GM19395 (cell line): ENCODE measurements around the gene HBB.

Experiments used
- ATAC-seq: cut with Tn5 transposase; IDR thresholded peaks from one replicate; pipeline ENCODE4 v1.9.1; 2021; ENCODE audit warnings: mild to moderate bottlenecking, moderate library complexity; ENCODE audit not compliant: unreplicated experiment

HBB gene

DNA sequence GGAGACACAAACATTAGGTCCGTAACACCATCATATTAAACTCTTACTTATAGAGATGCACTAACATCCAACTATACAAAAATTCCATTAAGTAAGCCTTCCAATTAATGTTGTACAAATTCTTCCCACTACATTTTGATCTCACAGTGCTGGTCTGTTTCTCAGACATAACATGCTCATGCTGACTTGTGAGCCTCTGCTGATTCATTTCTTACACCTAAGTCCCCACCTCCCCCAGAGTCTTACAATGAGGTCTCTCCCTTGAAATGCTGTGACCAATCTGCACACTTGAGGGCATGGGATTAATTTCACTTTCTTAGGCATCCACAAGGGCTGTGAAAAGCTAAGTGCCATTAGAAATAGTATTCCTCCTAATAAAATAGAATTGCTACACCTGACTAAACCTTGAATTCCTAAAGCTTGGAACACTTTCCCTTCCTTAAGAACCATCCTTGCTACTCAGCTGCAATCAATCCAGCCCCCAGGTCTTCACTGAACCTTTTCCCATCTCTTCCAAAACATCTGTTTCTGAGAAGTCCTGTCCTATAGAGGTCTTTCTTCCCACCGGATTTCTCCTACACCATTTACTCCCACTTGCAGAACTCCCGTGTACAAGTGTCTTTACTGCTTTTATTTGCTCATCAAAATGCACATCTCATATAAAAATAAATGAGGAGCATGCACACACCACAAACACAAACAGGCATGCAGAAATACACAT is 20.8 kb upstream of the HBB start:
- ATAC-seq = no peak

DNA sequence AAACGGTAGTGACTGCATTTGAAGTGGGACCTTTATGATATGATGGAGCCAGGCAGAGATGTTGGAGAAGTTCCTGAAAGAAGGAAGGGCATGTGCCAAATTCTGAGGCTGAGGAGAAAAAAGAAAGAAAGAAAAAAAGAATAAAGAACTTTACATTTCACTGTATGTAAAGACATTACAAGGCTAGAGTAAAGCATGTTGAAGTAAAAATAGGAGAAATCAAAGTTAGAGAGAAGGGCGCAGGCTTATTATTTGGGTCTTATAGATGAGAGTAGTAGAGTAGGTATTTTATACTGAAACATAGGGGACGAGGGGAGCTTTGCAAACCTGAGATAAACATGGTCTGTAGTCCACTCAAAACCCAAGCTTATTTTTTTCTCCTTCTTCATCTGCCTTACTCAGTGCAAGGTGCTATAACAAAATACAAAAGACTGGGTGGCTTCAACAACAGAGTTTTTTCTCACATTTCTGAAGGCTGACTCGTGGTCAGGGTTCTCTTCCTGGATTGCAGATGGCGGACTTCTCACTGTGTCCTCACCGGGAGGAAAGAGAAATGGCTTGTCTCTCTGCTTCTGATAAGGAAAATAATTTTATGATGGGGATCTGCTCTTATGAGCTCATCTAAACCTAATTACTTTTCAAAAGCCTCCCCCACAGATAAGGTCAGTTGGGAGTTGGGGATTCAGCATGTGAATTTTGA is 20.1 kb upstream of the HBB start:
- no peak for ATAC-seq

DNA sequence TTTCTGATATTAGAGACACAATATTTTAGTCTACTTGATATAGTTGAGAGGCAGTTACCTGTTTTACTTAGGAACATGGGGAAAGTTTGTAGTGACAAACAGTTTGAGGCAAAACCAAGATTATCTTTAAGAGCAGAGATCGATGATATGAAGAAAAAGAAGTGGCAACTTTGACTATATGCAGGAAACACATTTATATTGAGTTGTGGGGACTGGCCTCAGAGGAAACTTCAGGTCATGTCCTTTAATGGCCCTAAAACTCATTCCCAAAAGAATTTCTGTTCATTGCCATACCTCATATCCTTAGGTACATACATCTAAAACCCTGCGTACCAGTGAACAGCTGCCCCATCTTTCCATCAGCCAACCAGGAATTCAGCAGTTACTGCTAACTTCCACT is 18.3 kb upstream of the HBB start:
- ATAC-seq = no peak

DNA sequence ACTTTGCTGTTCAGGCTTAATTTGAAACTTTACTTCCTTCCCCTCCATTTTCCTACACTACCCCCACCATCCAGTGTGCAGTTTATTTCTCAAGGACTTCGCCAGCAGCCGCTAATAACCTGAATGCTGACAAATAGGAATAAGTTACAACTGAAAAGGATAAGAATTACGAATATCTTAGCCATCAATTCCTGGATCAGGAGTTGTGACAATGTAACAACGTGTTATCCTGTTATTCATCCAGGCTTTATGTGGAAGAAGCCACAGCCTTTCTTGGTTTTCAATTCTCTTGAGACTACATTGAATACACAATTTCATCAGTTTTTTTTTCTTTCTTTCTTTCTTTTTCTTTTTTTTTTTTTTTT is 16.9 kb upstream of the HBB start:
- ATAC-seq = no peak

DNA sequence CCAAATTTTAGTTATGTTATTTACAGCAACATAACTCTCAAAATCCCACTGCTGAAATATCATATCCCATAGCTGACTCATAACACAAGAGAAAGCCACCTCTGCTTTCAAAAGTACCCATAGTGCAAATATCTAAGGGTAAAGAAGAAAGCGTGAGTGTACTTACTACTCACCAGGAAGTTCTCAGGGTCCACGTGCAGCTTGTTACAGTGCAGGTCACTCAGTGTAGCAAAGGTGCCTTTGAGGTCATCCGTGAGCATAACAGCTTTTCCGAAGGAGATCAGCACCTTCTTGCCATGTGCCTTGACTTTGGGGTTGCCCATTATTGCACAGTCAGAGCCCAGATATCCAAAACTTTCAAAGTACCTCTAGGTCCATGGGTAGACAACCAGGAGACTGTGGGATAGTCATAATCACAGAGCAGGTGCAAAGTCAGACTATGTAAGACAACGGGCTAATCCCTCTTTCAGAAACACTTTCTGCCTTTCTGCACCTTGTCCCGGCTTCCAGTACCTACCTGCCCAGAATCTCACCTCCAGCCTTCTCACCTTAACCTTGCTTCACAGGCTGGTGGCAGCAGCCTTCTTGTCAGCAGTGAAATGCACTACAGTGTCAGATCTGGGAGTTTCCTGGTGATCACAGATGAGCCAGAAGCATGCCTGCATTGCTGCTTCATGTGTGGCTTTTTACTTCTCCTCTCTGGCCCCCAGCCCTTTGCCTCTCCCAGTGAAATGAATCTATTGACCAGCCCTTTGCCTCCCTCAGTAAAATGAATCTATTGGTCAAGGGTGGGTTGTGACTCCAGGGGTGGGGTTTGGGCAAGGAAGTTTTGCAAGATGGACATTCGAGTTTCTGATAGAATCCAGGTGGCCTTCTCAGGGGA is 16.3 kb upstream of the HBB start:
- peak; percentile 66 for ATAC-seq

DNA sequence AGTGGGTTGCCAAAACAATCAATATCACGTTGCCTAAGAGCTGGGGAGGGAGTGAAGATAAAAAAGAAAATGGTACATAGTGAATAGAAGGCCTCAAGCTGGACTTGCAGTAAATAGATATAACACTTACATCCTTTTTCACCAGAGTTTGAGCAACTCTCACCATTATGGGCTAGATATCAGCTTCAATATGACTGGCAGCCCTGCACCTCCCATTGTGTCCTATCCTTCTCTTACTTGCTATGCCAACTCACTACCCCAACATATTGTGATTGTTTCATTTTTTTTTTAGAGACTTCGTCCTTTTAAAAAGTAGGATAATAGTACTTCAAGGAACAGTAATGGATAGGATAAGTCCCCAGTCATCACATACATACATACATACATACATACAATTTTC is 15.3 kb upstream of the HBB start:
- no peak for ATAC-seq

DNA sequence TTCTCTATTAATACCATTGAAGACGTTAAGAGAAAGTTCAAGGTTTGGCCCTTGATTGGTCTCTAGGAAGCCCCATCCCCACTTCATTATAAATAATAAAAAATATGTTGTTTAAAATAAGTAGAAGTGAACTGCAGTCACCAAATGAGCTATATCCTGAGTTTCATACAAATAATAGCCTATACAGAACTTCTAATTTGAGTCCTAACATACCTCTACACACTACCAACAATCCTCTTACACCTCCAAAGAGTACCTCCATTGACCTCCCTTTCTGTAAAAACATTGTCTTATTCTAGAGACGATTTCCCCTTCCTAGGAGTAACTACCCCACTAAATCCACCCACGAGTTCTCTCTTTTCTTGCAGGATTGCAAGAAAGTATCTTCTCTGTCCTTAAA is 14.6 kb upstream of the HBB start:
- no peak for ATAC-seq

DNA sequence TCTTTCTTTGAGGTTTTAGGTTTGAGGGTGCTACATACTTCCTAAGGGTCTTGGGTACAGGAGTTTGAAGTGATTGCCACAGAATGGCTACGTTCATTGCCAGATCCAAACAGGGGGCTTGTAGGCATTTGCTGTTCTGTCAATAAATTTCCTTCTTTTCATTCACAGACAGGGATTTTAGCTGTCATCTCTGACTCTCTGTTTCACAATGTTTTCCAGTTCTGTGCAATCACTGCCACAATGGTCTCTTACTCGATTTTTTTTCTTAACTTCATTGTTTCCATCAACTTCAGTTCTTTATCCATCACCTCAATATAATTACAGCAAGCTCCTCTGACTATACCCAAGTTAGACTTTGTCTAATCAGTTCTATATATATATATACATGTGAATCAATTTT is 13.6 kb upstream of the HBB start:
- no peak for ATAC-seq

DNA sequence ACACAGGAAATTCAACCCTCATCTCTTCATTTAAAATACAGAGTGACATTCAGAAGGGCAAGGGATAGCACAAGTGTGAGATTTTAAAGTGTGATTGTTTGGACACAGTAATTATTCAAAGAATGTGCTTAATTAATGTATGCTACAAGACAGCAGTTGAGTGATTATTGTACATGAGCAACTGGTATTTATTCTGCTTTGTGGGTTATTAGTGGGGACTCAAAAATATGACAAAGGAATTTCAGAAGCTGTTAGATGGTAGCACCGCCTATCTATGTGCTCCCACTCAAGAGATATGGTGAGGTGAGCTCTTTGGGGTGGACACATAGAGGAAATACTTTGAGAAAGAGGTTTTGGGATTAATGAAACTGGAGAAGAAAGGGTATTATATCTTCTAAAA is 13.2 kb upstream of the HBB start:
- no peak for ATAC-seq

DNA sequence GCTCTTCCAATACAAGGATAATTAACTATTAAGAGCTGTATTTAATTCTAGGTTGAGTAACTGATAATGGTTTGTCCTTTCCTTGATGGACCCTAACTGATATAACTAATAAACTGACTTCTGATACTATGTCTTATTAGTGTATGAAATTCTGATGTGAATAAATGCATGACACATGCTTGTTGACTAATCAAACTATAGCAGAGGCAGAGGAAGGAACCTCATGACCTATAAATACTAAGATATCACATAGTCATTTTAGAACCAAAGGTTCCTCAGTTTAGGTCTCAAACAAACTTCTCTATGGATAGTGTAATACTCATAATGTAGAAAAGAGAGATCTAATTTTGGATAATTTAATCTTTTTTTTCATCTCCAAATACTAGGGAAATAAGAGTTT is 12.2 kb upstream of the HBB start:
- no peak for ATAC-seq

DNA sequence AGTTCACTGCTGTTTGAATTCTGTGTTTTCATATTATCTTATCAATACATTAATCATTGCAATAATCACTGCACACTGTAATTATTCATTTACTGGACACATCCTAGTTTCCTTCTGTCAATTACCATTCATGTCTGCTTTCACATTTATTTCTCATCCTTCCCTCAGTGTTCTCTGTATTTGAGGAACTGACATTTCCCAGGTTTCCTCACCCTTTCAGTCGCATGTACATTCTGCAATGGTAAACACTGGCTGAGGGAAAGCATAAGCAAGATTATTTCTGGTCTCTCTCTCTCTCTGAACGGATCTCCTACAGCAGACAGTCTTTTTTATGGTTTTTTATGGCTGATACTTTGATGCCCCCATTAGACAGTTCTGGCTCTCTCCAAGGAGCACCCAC is 11.6 kb upstream of the HBB start:
- ATAC-seq = no peak

DNA sequence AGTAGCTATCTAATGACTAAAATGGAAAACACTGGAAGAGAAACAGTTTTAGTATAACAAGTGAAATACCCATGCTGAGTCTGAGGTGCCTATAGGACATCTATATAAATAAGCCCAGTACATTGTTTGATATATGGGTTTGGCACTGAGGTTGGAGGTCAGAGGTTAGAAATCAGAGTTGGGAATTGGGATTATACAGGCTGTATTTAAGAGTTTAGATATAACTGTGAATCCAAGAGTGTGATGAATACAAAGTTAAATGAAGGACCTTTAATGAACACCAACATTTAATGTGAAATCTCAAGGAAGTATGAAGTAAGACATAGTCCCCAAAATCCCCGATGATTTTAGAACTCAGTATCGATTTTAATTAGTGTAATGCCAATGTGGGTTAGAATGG is 10.5 kb upstream of the HBB start:
- ATAC-seq = no peak

DNA sequence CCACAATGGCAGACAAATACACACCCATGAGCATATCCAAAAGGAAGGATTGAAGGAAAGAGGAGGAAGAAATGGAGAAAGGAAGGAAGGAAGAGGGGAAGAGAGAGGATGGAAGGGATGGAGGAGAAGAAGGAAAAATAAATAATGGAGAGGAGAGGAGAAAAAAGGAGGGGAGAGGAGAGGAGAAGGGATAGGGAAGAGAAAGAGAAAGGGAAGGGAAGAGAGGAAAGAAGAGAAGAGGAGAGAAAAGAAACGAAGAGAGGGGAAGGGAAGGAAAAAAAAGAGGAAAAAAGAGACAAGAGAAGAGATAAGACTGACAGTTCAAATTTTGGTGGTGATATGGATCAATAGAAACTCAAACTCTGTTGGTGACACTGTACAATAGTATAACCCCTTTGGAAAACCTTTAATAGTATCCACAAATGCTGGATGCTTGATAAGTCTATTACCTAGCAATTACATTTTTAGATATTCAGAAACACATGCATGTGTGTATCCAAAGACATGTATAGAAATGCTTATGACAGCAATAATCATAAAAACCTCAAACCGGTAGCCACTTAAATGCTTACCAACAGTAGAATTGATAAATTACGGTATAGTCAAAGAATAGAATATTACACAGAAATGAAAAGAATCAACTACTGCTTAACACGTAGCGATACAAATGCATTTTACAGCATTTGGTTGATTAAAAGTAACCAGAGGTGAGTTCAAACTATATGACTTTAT is 8.7 kb upstream of the HBB start:
- ATAC-seq = no peak

DNA sequence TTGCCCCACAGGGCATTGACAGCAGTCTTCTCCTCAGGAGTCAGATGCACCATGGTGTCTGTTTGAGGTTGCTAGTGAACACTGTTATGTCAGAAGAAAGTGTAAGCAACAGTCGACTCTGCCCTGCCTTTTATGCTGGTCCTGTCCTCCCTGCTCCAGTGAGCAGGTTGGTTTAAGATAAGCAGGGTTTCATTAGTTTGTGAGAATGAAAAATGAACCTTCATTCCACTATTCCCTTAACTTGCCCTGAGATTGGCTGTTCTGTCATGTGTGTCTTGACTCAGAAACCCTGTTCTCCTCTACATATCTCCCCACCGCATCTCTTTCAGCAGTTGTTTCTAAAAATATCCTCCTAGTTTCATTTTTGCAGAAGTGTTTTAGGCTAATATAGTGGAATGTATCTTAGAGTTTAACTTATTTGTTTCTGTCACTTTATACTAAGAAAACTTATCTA is 7.5 kb upstream of the HBB start, which contains the start of gene HBD:
Gene HBD, minus strand, starts transcription at position 103 of the 454 bp plus-strand sequence. Its CDS starts 50 bp downstream, at position 53.
- peak; percentile 90 for ATAC-seq

DNA sequence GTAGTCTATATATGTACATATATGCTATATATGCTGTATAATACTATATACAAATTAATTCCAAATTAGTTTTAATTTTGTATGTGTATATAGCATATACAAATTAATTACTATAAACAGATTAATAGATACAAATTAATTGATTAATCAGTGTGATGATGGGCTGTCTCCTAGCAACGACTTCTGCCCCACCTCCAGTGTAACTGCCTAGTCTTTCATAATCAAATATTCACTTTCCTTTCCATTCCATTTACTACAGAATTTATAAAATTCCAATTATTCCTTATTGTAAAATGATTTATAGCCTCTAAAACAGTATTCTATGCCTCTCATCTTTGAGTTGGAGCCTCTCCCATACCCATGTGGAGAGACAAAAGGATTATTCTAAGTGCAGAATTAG is 6.4 kb upstream of the HBB start:
- ATAC-seq = no peak

DNA sequence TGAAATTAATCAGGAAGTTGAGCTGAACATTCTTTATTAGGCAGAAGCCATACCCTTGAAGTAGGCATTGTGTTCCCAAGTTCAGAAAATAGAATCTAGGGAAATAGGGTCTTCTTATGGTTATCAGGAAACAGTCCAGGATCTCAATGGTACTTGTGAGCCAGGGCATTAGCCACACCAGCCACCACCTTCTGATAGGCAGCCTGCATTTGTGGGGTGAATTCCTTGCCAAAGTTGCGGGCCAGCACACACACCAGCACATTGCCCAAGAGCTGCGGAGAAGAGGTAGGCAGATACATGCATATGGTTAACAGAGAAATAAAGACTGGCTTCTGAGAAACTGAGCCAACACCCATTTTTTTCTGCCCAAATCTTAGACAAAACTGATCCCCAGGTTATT is 6.0 kb upstream of the HBB start:
- ATAC-seq = no peak

DNA sequence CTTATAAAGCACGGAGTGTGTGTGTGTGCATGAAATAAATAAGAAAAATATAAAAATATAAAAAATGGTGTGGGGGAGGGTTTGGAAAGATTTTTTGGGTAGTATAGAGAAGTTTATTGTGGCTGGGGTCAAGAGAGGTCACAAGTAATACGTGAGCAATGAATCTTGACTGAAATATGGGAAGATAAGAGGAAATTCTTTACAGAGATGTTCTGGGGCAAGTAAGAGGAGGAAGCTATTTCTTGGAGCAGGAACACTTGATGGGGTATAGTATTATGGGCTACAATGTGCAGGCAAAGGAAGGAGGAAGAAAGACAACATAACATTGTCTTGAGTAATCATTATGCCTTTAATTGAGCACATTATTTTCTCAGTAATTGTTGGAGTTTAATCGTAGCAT is 5.3 kb upstream of the HBB start:
- no peak for ATAC-seq

DNA sequence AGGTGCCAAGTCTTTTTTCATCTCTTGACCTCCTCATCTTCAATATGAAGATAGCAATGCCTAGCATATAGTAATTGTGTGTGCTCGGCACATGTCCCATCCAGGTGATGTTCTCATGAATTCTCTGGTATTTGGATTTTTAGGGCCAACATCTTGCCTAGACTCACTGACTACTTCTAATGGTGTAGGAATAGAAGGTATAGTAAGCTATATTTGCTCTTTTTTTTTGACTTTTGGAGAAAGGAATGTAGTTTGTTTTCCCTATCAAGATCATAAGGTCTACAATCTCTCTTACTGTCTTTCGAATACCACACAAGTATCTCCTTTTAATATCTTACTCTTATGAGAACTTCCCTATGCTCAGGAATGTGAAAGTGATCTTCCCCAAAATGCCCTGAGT is 4.2 kb upstream of the HBB start:
- no peak for ATAC-seq

DNA sequence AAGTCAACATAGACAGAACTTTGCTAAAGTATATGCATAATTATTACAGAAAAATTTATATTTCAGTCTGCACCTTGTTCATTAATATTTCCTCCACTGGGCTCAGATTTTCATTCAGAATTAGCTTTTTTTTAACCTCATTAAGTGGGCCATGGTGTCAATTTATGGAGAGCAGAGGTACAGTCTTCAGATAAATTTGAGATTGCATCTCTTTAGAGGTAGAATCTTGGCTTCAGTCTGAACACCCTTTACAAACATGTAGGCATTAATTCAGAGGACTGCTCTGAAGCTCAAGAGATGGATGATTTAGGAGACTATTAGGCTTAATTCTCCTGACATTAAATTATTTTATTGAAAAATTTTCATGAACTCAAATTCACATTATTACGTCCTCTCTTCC is 3.4 kb upstream of the HBB start:
- no peak for ATAC-seq

DNA sequence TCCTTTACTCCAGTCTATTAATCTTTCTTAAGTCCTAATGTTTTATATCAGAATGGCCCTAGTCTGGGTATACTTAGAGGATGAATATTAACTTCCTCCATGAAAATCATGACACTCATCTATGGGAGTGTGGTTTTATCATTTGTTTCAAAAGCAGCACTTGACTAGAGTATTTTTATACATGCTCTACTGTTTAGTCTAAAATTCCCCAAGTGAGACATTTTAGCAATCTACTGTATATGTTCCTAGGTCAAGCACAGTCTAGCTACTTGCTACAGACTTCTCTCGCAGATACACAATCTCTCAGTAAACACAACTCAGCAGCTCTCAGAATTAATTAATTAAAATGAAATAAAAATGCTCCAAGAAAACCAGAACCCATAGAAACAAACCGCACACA is 2.9 kb upstream of the HBB start:
- no peak for ATAC-seq

DNA sequence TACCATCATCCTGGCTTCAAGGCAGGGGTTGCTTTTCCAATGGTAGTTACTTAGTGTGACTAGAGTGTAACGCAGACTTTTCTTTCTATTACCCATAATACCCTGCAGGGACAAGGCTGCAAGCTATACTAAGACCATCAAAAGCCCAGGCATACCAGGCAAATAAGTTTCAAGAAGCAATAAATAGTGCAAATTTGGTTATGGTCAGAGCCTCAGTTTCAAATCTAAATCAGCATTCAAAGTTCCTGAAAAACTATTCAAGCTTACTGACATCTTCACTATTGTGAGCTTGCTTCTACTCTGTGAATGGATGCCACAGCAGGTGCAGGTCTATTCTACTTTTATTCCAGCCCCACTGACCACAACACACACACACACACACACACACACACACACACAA is 2.5 kb upstream of the HBB start:
- ATAC-seq = no peak
